Measurements from ENCODE around the gene SHROOM3.

Gene SHROOM3

GRCh38 chr4:76663824-76664223, 228.8 kb downstream of the SHROOM3 start:
- DNase-seq (ENCODE audit: low read depth in 2 of 2): no peak

- DNase-seq (ENCODE audit: low read depth in 2 of 2): no peak
These were observed 230.1 kb downstream of the SHROOM3 start for GRCh38 chr4:76665153-76665552.

GRCh38 chr4:76665721-76666120, 230.7 kb downstream of the SHROOM3 start:
- no peak for DNase-seq (ENCODE audit: low read depth in 2 of 2)

- no peak for DNase-seq (ENCODE audit: low read depth in 2 of 2)
These were observed 232.0 kb downstream of the SHROOM3 start for GRCh38 chr4:76666944-76667532.

- no peak for DNase-seq (ENCODE audit: low read depth in 2 of 2)
These were observed 235.6 kb downstream of the SHROOM3 start for GRCh38 chr4:76670631-76671030.

- no peak for DNase-seq (ENCODE audit: low read depth in 2 of 2)
These were observed 238.3 kb downstream of the SHROOM3 start for GRCh38 chr4:76673362-76673761.

- DNase-seq (ENCODE audit: low read depth in 2 of 2): no peak
These were observed 240.0 kb downstream of the SHROOM3 start for GRCh38 chr4:76674983-76675382.

- DNase-seq (ENCODE audit: low read depth in 2 of 2): no peak
These were observed 242.7 kb downstream of the SHROOM3 start for GRCh38 chr4:76677571-76678326.

- no peak for DNase-seq (ENCODE audit: low read depth in 2 of 2)
These were observed 244.7 kb downstream of the SHROOM3 start for GRCh38 chr4:76679691-76680090.

- no peak for DNase-seq (ENCODE audit: low read depth in 2 of 2)
These were observed 245.9 kb downstream of the SHROOM3 start for GRCh38 chr4:76680952-76681351.

GRCh38 chr4:76681996-76682395, 247.0 kb downstream of the SHROOM3 start:
- DNase-seq (ENCODE audit: low read depth in 2 of 2): no peak

- DNase-seq (ENCODE audit: low read depth in 2 of 2): no peak
These were observed 248.1 kb downstream of the SHROOM3 start for GRCh38 chr4:76683144-76683543.

GRCh38 chr4:76687746-76688448, 252.9 kb downstream of the SHROOM3 start:
- DNase-seq (ENCODE audit: low read depth in 2 of 2): no peak

GRCh38 chr4:76688619-76689144, 253.7 kb downstream of the SHROOM3 start:
- no peak for DNase-seq (ENCODE audit: low read depth in 2 of 2)

- DNase-seq (ENCODE audit: low read depth in 2 of 2): no peak
These were observed 254.3 kb downstream of the SHROOM3 start for GRCh38 chr4:76689145-76689817.

- no peak for DNase-seq (ENCODE audit: low read depth in 2 of 2)
These were observed 255.2 kb downstream of the SHROOM3 start for GRCh38 chr4:76690011-76690905.

GRCh38 chr4:76690906-76691275, 255.9 kb downstream of the SHROOM3 start:
- DNase-seq (ENCODE audit: low read depth in 2 of 2): no peak

GRCh38 chr4:76691807-76692582, 257.0 kb downstream of the SHROOM3 start:
- no peak for DNase-seq (ENCODE audit: low read depth in 2 of 2)

GRCh38 chr4:76692761-76693160, 257.7 kb downstream of the SHROOM3 start:
- DNase-seq (ENCODE audit: low read depth in 2 of 2): no peak

- no peak for DNase-seq (ENCODE audit: low read depth in 2 of 2)
These were observed 259.0 kb downstream of the SHROOM3 start for GRCh38 chr4:76694056-76694455.

Data from stimulated activated CD4-positive, alpha-beta T cell treated with anti-CD3 and anti-CD28 coated beads, Interleukin-1b, Interleukin-23, amount 100 ng/mL, for 1 hour (primary cell).